DOHH2 (cell line): ENCODE data around the gene ANKZF1.

Source experiments
- CTCF ChIP-seq: fragments of 200-600 bp; sonication (generic); IDR thresholded peaks from one replicate; pipeline ENCODE4 v1.5.1; 2014; ENCODE audit warnings: antibody characterized with exemption, mild to moderate bottlenecking, low read depth, low read length; ENCODE audit not compliant: poor library complexity, severe bottlenecking
- EZH2phosphoT487 ChIP-seq: fragments of 200-600 bp; sonication (generic); IDR thresholded peaks from 2 replicates; pipeline ENCODE4 v1.6.1; 2017; ENCODE audit warnings: borderline replicate concordance, mild to moderate bottlenecking, antibody characterized with exemption, low read length, moderate library complexity, mixed read lengths

- no peak for TF ChIP-seq CTCF
- no peak for TF ChIP-seq EZH2phosphoT487
Measured at GRCh38 chr2:219225350-219225749, 4.3 kb upstream of the ANKZF1 start.
